ENCODE data around the gene C17orf67.

The C17orf67 gene

DNA sequence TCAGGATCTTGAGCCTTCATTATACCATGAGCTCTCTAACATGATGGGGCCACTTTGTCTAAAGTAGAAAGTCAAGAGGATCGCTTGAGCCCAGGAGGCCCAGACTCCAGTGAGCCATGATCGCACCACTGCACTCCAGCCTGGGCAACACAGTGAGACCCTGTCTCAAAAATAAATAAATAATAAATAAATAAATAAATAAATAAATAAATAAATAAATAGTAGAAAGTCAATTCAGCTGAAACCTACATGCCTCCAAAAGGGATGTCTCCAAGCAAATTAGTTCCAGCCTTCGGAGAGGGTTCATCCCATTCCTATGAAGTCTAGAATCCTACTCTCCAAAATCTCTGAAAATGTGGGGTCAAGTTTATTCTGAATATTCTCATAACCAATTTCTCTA, 26.0 kb downstream of the C17orf67 start:
- in situ Hi-C loops (cut with HindIII; ENCODE audit: low pct_ligation_motif_present, low sequenced_read_pairs) = no loop called here
- H3K27ac ChIP-seq = no peak overlapping the region

GRCh38 chr17:56806949-56807348, 26.8 kb downstream of the C17orf67 start:
- no peaks in the 10 kb centered on the region for H3K27me3 ChIP-seq (replicated peaks)
- no peak overlapping the region for H3K4me3 ChIP-seq (ENCODE audit: low read depth, low read length)
- no peaks in the 10 kb centered on the region for H3K36me3 ChIP-seq (replicated peaks)
- no peak for DNase-seq
- in situ Hi-C loops (cut with HindIII; ENCODE audit: low pct_ligation_motif_present, low sequenced_read_pairs) = no loop called here
- no peak overlapping the region for H3K27ac ChIP-seq
- TF ChIP-seq CTCF (IDR thresholded peaks at IDR 0.05; ENCODE audit: low read depth, low read length, missing control alignments) = no peak

More for the DNA sequence above, 26.0 kb downstream of the C17orf67 start:
- no peak for TF ChIP-seq CTCF (IDR thresholded peaks at IDR 0.05; ENCODE audit: low read depth, low read length, missing control alignments)
- DNase-seq = no peak
- H3K4me3 ChIP-seq (ENCODE audit: low read depth, low read length) = no peak overlapping the region
- H3K36me3 ChIP-seq (replicated peaks) = no peaks in the 10 kb centered on the region
- H3K27me3 ChIP-seq (replicated peaks) = no peaks in the 10 kb centered on the region

DNA sequence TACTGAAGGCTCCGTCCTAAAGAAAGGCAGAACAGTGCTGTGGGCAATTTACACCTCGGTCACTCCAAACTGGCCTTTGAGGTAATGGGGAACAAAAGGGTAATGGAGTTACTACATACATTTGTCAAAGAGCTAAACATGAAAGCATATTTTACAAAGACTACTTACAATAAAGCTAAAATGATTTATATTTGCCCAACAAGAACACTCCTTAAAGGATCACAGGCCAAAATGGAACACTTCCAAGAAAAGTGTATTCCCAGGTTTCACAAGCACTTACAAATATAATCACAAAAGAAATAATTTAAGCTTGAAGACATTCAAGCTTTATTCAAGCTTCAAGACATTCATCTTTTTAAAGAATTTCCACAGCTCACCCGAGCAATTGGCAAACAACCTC, 29.3 kb downstream of the C17orf67 start:
- no peak for TF ChIP-seq CTCF (IDR thresholded peaks at IDR 0.05; ENCODE audit: low read depth, low read length, missing control alignments)
- no peak for DNase-seq
- Histone ChIP-seq H3K27me3 (replicated peaks) (no peaks in the 10 kb centered on the region), H3K36me3 (replicated peaks) (no peaks in the 10 kb centered on the region), H3K27ac (no peak overlapping the region), H3K4me3 (ENCODE audit: low read depth, low read length) (no peak overlapping the region)
- in situ Hi-C loops (cut with HindIII; ENCODE audit: low pct_ligation_motif_present, low sequenced_read_pairs) = no loop called here

DNA sequence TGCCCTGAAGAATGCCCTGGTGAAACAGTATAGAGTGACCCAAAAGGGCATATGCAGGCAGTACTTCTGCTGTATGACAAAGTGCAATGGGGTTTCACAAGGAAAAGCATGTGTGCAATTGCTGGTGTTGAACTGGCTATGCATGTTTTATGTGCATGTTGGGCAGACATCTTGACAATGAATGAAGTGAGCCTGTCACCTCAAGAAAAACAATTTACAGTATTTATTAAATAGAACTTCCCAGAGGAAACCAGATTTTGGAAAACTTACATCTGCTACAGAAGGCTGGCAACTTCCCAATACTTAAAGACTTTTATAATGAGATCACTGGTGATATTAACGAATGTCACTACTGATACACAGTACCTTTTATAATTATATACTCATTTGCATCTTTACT, 30.6 kb downstream of the C17orf67 start:
- Histone ChIP-seq H3K27me3 (replicated peaks) (no peaks in the 10 kb centered on the region), H3K27ac (no peak overlapping the region), H3K4me3 (ENCODE audit: low read depth, low read length) (no peak overlapping the region), H3K36me3 (replicated peaks) (no peaks in the 10 kb centered on the region)
- in situ Hi-C loops (cut with HindIII; ENCODE audit: low pct_ligation_motif_present, low sequenced_read_pairs) = no loop called here
- no peak for TF ChIP-seq CTCF (IDR thresholded peaks at IDR 0.05; ENCODE audit: low read depth, low read length, missing control alignments)
- no peak for DNase-seq

DNA sequence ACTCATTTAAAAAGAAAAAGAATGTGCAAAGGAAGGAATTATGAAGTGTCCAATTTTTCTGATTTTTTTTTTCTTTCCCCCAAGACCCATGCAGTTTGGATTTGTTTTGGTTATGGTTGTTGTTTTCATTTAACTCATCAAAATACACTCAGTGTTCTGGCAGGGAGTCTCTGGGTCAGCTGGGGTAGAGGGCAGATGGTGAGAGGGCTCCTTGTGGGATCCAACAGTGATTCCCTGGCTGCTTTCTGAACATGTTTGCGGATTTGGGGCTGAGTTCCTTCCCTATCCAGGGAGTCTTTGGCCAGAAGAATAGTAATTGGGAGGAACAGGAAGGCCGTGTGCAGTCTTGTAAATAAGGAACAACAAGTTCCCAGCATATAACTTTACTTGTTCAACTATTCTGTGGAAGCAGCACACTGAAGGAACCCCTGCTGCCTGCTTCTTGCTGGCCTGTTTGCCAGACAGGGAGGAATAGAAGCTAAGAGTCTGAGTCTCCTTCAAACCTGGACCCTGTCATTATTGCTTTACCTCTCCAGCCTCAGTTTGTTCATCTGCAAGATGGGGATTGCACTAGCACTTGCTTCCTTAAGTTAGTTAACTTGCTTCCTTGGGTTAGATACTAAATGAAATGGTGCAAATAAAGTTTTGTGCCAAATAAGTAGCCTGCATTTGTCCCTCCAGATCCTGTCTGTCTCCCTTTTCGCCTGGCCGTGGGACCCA, 32.1 kb downstream of the C17orf67 start:
- no peaks in the 10 kb centered on the region for H3K36me3 ChIP-seq (replicated peaks)
- in situ Hi-C loops (cut with HindIII; ENCODE audit: low pct_ligation_motif_present, low sequenced_read_pairs) = no loop called here
- no peak for DNase-seq
- H3K27me3 ChIP-seq (replicated peaks) = no peaks in the 10 kb centered on the region
- no peak for TF ChIP-seq CTCF (IDR thresholded peaks at IDR 0.05; ENCODE audit: low read depth, low read length, missing control alignments)
- H3K4me3 ChIP-seq (ENCODE audit: low read depth, low read length) = no peak overlapping the region
- H3K27ac ChIP-seq = no peak overlapping the region

DNA sequence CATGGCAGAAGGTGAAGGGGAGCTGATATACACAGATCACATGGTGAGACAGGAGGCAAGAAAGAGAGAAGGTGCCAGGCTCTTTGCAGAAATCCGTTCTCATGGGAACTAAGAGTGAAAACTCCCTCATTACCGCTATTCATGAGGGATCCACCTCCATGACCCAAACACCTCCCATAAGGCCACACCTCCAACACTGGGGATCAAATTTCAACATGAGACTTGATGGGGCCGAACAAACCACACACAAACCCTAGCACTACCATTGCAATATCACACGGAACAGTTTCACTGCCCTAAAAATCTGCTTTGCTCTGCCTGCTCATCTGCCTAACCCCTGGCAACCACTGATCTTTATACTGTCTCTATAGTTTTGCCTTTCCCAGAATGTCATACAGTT, 34.8 kb downstream of the C17orf67 start:
- no peaks in the 10 kb centered on the region for H3K27me3 ChIP-seq (replicated peaks)
- no peak overlapping the region for H3K27ac ChIP-seq
- no peak for TF ChIP-seq CTCF (IDR thresholded peaks at IDR 0.05; ENCODE audit: low read depth, low read length, missing control alignments)
- no peak for DNase-seq
- H3K36me3 ChIP-seq (replicated peaks) = no peaks in the 10 kb centered on the region
- in situ Hi-C loops (cut with HindIII; ENCODE audit: low pct_ligation_motif_present, low sequenced_read_pairs) = no loop called here
- H3K4me3 ChIP-seq (ENCODE audit: low read depth, low read length) = no peak overlapping the region

Data from brain microvascular endothelial cell (primary cell).